HUES64 (cell line): Measurements from ENCODE around the gene RNF182.

Experiments used
- H3K27ac ChIP-seq: 2 replicates; pipeline ENCODE4 v1.7.0; 2013; ENCODE audit warnings: low read depth, low read length, inconsistent platforms
- H3K27me3 ChIP-seq: 2 replicates; pipeline ENCODE4 v1.6.1; 2013; ENCODE audit warnings: mild to moderate bottlenecking, low read length; ENCODE audit not compliant: insufficient read depth
- H3K36me3 ChIP-seq: 2 replicates; pipeline ENCODE4 v1.6.1; 2013; ENCODE audit warnings: mild to moderate bottlenecking, low read length; ENCODE audit not compliant: insufficient read depth
- H3K4me1 ChIP-seq: 2 replicates; pipeline ENCODE4 v1.6.1; 2013; ENCODE audit warnings: mild to moderate bottlenecking, low read length, moderate library complexity; ENCODE audit not compliant: insufficient read depth
- H3K4me3 ChIP-seq: 2 replicates; pipeline ENCODE4 v1.5.1; 2013; ENCODE audit warnings: mild to moderate bottlenecking, low read length, moderate library complexity
- H3K9ac ChIP-seq: 2 replicates; pipeline ENCODE4 v1.6.1; 2013; ENCODE audit warnings: mild to moderate bottlenecking, low read depth, low read length
- H3K9me3 ChIP-seq: 2 replicates; pipeline ENCODE4 v1.6.1; 2013; ENCODE audit warnings: low read depth, low read length; ENCODE audit not compliant: insufficient read depth
- WGBS: fragments of 150-250, 120-280 bp; methylation state at CpG from one replicate; pipeline ENCODE4 v1.1.7; 2013; ENCODE audit warnings: missing lambda C conversion rate; 5-methylcytosine and 5-hydroxymethylcytosine counted together

Gene RNF182

DNA sequence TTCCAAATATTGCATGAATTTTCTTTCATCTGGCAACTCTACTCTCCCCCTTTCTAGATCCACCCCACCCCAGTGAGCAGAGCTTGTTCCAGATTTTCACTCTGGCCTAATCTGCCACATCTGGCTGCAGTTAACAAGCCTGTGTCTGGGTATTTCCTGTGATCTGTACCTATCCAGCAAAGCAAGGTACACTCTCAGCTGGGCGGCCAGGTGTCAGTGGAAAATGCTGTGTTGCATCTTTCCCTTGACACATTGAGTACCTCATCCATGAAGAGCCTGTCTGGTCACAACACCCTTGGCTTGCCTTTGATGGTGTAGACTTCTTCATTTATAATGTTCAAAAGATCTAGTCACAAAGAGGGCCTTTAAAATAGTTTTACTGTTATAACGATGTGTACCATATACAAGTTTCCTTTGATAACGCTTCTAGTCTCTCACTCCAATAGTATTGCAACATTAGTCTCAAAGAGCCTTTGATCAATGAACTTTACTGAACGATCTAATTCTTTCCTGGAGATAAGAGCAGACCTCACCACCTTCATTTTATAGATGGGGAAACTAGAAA lies 6.0 kb upstream of the RNF182 start:
- 93% methylated on average over 4 of the region's 4 CpGs for WGBS
- H3K4me3 ChIP-seq: no peak overlapping the region
- no peaks in the 10 kb centered on the region for H3K9me3 ChIP-seq
- peaks cover 28% of the 10 kb centered on the region for H3K4me1 ChIP-seq
- H3K36me3 ChIP-seq: no peaks in the 10 kb centered on the region
- no peak overlapping the region for H3K27ac ChIP-seq
- no peak overlapping the region for H3K9ac ChIP-seq
- H3K27me3 ChIP-seq: peaks cover 6% of the 10 kb centered on the region; the same call in 1 of the 2 replicates

DNA sequence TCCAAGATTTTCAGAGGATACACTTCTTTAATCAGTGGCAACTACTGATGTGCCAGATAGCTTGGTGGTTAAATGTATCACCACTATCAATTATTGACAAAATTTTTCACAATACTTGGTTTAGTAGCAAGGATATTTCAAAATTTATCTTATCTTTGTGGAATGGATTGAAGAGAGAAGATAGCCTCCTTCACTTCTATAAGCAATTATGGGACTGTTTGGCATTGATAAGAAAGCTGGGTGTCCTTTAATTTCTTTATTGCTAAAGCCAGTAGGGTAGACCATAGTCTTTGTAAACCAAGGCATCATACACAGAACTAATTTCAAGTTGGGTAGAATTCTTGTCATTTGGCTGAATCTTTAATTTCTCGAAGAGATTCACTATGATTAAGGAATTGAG lies 4.9 kb upstream of the RNF182 start:
- no peak overlapping the region for H3K27ac ChIP-seq
- H3K4me3 ChIP-seq: no peak overlapping the region
- 88% methylated on average over 1 of the region's 1 CpG for WGBS
- peaks cover 6% of the 10 kb centered on the region; the same call in 1 of the 2 replicates for H3K27me3 ChIP-seq
- H3K9me3 ChIP-seq: no peaks in the 10 kb centered on the region
- H3K9ac ChIP-seq: no peak overlapping the region
- H3K36me3 ChIP-seq: no peaks in the 10 kb centered on the region
- H3K4me1 ChIP-seq: peaks cover 18% of the 10 kb centered on the region; the same call in 1 of the 2 replicates

DNA sequence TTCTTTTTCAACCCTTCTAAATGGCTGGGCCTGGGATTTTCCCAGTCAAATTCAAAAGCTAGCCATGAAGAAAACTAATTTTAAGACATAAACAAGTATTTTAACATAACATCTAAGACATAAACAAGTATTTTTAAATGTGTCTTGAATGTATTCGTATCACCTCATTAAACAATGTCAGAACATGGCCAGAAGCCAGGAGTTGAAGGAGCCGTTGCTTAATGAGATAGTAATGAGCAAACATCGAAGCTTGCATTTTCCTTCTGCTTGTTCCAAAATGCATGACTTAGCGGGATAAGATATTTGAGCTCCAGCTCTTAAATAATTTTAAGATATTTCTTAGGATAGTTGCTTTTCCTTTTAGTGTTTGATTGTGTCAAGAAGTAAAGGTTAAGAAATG lies 4.2 kb upstream of the RNF182 start:
- H3K9ac ChIP-seq: no peak overlapping the region
- peaks cover 13% of the 10 kb centered on the region; the same call in 1 of the 2 replicates for H3K4me1 ChIP-seq
- H3K27ac ChIP-seq: no peak overlapping the region
- no peaks in the 10 kb centered on the region for H3K36me3 ChIP-seq
- no peaks in the 10 kb centered on the region for H3K9me3 ChIP-seq
- H3K27me3 ChIP-seq: peaks cover 11% of the 10 kb centered on the region
- H3K4me3 ChIP-seq: no peak overlapping the region
- 94% methylated on average over 4 of the region's 4 CpGs for WGBS

DNA sequence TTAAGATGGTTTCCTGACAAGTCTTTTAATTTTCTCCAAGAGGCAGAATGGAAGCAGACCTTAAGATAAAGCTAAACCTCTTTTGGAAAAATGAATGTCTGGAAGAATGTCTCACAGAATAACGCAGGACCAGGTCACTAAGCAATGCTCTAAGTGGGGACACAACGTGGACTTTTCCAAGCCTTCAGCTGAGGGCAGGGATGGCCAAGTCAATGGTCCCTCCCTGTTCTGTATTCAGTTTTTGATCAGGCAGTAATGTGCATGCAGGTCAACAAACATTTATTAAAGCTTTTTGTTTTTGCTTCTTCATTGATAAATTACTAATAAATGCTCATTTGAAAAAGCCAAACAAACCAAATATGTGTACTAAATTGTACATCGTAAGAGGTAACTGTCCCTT lies 2.0 kb upstream of the RNF182 start:
- Histone ChIP-seq H3K27me3 (peaks cover 31% of the 10 kb centered on the region), H3K4me3 (no peak overlapping the region), H3K9me3 (no peaks in the 10 kb centered on the region), H3K4me1 (peaks cover 24% of the 10 kb centered on the region), H3K9ac (no peak overlapping the region), H3K27ac (no peak overlapping the region), H3K36me3 (no peaks in the 10 kb centered on the region)
- 92% methylated on average over 3 of the region's 3 CpGs for WGBS

DNA sequence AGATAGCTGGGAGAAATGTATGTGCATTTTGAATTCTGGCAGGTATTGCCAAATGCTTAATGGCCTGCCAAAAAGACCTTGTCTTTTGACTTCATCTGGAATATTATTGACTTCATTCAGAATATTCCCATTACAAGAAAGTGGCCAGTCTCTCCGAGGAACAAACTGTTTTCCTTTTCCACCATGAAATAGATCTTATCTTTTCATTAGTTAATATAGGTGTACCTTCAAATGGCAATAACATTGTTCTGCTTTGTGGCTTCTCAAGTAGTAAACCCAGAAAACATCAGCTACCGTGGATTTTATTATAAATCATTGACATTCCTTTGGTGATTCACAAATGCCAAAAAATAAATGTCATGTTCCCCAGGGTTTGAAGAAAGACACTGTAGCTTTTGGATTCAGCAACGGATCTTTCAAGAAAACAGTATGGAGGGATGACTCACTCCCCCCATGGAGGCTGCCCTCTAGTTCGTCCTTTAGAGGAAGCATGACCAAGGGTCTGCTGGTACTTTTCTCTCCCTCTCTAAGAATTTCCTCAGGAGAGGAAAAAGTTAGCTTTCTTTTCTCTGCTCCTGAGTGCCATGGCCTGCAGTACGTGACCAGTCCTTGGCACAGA lies 1.1 kb upstream of the RNF182 start:
- H3K4me1 ChIP-seq: peaks cover 28% of the 10 kb centered on the region
- H3K36me3 ChIP-seq: no peaks in the 10 kb centered on the region
- 32% methylated on average over 5 of the region's 5 CpGs for WGBS
- peak overlapping the region; percentile 39; the same call in 1 of the 2 replicates for H3K9ac ChIP-seq
- H3K27me3 ChIP-seq: peaks cover 31% of the 10 kb centered on the region
- peak overlapping the region; percentile 11; the same call in 1 of the 2 replicates for H3K27ac ChIP-seq
- no peaks in the 10 kb centered on the region for H3K9me3 ChIP-seq
- H3K4me3 ChIP-seq: peak overlapping the region; percentile 78

DNA sequence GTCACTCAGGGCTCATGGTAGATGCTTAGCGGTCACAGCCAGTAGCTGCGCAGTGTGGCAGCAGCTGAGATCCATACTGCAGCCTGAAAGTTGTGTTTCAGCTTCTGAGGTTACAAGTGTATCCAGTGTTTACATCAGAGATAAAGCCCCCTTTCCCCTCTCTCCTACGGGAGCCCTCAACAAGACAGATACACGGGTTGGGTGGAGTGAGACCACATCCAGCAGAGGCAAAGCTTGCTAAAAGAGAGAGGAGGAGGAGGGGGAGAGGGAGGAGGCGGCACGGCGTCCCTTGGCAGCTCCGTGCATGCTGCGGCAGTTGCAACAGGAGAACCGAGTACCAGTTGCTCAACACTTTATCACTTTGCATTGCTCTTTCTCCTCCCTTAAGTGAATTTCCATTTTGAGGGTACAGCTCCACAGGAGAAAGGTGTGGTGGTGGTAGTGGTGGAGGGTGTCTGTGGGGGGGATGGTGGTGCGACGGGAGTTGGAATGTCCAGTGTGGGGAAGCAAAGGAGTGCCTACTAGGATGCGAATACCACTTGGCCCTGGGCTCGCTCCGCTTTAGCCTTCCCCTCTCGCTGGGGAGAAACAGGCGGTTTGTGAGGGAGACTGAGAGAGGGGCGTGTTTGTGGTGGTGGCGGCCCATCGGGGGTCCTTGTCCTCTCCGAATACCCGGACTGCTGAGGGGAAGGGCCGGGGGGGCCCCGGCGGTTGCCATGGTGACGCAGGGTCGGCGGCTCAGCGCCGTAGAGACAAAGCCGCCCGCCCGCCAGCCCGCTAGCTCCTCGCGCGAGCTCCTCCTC lies 405 bp upstream of the RNF182 start:
- H3K36me3 ChIP-seq: no peaks in the 10 kb centered on the region
- peak overlapping the region; percentile 38 for H3K27ac ChIP-seq
- H3K4me3 ChIP-seq: peak overlapping the region; percentile 78
- under 1% methylated on average over 36 of the region's 37 CpGs for WGBS
- H3K9me3 ChIP-seq: no peaks in the 10 kb centered on the region
- H3K27me3 ChIP-seq: peaks cover 31% of the 10 kb centered on the region
- peak overlapping the region; percentile 39 for H3K9ac ChIP-seq
- peaks cover 28% of the 10 kb centered on the region for H3K4me1 ChIP-seq

DNA sequence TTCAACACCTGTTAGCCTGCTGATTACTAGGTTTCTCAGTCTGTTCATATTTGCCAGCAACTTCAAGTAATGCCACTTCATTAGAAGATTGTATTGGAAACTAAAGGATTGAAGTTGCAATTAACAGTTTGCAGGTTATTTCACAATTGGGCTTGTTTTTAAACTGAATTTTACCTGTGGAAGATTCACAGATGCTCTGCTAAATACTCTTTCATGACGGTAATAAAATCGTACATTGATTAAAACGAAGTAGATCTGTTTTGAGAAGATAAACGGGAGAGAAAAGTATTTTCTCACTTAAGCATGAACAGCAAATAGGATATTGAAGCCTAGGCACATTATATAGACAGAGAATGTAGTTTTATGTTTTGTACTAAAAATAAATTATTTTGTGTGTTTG lies 1.6 kb downstream of the RNF182 start:
- H3K4me1 ChIP-seq: peaks cover 28% of the 10 kb centered on the region
- 89% methylated on average over 4 of the region's 4 CpGs for WGBS
- H3K27me3 ChIP-seq: peaks cover 31% of the 10 kb centered on the region
- H3K36me3 ChIP-seq: no peaks in the 10 kb centered on the region
- no peak overlapping the region for H3K9ac ChIP-seq
- H3K9me3 ChIP-seq: no peaks in the 10 kb centered on the region
- no peak overlapping the region for H3K27ac ChIP-seq
- no peak overlapping the region for H3K4me3 ChIP-seq

DNA sequence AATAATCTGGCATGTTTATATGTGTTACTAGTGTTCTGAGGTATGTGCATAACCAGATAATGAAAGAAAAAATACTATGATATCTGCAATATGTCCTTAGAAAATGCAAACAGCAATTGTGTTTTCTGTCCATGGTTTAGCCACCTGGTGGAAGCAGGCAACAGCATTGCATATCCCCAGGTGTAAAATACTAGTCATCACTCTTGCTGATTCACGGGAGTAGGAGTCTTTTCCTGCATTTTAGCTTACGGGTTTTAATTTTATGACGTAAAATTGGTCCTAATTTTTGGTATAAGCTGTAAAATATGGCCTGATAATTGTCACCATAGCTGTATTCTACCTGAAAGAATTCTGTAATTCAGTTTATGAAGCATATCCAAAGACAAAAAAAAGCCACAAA lies 2.5 kb downstream of the RNF182 start:
- Histone ChIP-seq H3K4me1 (peaks cover 28% of the 10 kb centered on the region), H3K9ac (no peak overlapping the region), H3K9me3 (no peaks in the 10 kb centered on the region), H3K36me3 (no peaks in the 10 kb centered on the region), H3K27me3 (peaks cover 31% of the 10 kb centered on the region), H3K27ac (no peak overlapping the region), H3K4me3 (no peak overlapping the region)
- WGBS: 80% methylated on average over 3 of the region's 3 CpGs

DNA sequence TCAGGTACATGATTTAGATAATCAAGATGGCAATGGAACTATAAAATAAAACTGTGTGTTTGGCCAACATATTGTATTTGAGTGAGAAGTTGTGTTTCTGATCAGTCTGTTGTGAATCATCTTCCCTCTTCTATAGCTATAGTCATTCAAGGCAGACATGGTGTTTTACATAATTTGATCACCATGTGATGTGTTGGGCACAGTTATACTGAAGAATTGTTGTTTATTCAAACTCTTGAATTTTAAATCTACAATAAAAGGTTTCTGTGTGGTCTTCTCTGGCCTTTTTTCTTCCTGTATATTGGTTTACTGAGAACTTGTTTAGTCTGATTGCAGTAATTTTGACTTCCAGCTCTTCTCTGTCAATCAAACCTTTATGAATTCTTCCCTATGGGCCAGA lies 4.4 kb downstream of the RNF182 start:
- Histone ChIP-seq H3K9me3 (no peaks in the 10 kb centered on the region), H3K4me3 (no peak overlapping the region), H3K9ac (no peak overlapping the region), H3K36me3 (no peaks in the 10 kb centered on the region), H3K4me1 (peaks cover 24% of the 10 kb centered on the region), H3K27me3 (peaks cover 25% of the 10 kb centered on the region), H3K27ac (no peak overlapping the region)

DNA sequence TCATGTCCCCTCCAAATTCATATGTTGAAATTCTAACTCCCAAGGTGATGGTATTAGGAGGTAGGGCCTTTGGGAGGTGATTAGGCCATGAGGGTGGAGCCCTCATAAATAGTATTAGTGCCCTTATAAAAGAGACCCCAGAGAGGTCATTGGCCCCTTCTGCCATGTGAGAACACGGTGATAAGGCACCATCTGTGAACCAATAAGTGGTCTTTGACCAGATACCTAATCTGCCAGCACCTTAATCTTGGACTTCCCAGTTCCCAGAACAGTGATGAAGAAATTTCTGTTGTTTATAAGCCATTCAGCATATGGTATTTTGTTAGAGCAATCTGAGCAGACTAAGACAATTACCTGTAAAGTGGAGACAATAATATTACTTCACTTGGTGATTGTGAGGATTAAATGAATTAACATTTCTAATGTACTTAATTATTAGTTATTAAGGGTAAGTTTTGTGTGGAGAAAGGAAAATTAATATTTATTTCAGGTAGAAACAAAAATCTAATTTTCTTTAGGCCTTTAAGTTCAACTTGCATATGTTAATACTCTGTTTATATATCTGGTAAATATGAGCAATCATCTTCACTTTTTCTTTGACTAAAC lies 7.1 kb downstream of the RNF182 start:
- WGBS: 93% methylated on average over 1 of the region's 1 CpG

DNA sequence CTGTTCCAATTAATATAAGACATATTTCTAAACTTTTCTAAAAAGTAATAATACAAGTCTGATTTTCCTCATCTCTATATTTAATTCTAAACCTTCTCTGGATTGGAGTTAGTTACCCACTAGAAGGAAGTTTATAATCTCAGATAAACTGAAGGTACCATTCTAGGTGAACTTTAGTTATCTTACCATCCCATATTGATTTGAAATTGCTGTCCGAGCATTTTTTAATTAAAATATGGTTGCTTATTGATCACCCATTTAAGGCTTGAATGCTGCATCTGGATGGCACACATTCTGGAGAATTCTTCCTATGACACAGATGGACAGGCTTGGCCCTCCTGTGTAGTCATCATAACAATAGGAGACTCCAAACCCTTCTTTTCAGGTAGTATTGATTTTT lies 8.0 kb downstream of the RNF182 start:
- Histone ChIP-seq H3K27me3 (no peaks in the 10 kb centered on the region), H3K4me1 (peaks cover 4% of the 10 kb centered on the region), H3K9ac (no peak overlapping the region), H3K27ac (no peak overlapping the region), H3K4me3 (no peak overlapping the region), H3K36me3 (no peaks in the 10 kb centered on the region), H3K9me3 (no peaks in the 10 kb centered on the region)
- 100% methylated on average over 1 of the region's 1 CpG for WGBS

More for the DNA sequence above, 7.1 kb downstream of the RNF182 start:
- Histone ChIP-seq H3K9ac (no peak overlapping the region), H3K4me3 (no peak overlapping the region), H3K27ac (no peak overlapping the region), H3K27me3 (peaks cover 6% of the 10 kb centered on the region), H3K4me1 (peaks cover 12% of the 10 kb centered on the region), H3K9me3 (no peaks in the 10 kb centered on the region), H3K36me3 (no peaks in the 10 kb centered on the region)
